Occipital lobe (tissue), 2 donors: Measurements from ENCODE around the gene INTS13. TPM values are rescaled to one million over a fixed set of nuclear protein-coding genes. Genes with fewer than 3 reads are reported as not detected.
"Not testable (repeated sequence)": the region's sequence is repeated elsewhere in the genome, so short reads cannot be mapped to it uniquely, and the experiment has no call there.

ENCODE experiments used
- DNase-seq: peaks from one replicate; lab custom pipeline; 2025; lab: John Stamatoyannopoulos, UW
- total RNA-seq: library from RNA; depleted of rRNA; stranded (reverse); fragments of >200 nt; gene quantifications from one replicate; pipeline ENCODE4 v1.2.3, GENCODE V29; 2014

Gene INTS13, protein sequence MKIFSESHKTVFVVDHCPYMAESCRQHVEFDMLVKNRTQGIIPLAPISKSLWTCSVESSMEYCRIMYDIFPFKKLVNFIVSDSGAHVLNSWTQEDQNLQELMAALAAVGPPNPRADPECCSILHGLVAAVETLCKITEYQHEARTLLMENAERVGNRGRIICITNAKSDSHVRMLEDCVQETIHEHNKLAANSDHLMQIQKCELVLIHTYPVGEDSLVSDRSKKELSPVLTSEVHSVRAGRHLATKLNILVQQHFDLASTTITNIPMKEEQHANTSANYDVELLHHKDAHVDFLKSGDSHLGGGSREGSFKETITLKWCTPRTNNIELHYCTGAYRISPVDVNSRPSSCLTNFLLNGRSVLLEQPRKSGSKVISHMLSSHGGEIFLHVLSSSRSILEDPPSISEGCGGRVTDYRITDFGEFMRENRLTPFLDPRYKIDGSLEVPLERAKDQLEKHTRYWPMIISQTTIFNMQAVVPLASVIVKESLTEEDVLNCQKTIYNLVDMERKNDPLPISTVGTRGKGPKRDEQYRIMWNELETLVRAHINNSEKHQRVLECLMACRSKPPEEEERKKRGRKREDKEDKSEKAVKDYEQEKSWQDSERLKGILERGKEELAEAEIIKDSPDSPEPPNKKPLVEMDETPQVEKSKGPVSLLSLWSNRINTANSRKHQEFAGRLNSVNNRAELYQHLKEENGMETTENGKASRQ
- total RNA-seq: 29.0 TPM

DNA sequence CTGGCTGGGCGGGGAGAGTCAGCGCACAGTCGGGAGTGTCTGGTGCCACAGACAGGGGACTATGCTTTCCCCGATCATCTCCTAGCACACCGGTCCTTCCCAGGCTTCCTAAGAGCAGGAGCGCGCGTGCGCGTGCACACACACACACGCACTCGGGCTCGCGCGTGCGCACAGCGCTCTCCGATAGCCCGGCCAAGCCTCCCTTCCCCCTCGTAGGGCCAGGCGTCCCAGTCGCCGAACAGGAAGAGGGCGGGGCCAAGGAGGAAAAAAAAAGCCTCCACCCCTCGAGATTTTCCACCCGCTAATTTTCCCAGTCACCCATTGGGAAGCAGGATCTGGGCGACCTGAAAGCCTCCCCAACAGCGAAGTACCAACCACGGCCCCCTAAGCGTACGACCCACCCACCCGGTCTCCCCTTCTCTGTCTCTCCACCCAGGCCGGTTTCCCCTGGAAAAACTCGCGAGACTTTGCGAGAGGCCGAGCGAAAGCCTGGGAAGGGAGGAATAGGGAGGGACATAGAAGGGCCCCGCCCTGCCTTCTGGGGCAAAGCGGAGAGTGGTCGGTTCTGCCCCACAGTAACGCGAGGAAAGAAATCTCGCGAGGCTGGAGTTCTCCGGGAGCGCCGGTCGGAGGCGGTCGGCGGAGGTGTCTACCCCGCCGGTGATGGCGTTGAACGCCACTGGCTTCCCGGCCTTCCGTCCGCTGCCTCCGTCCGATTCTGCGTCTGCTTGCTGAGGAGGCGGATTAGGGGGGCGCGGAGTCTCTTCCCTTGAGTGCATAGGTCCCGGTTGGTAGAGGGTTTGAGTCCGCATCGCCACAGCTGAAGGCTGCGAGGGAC lies at the start of gene INTS13, which contains the start of gene FGFR1OP2:
TSS of gene INTS13 (minus strand) at position 119 of the 838 bp plus-strand sequence. CDS start 1,178 bp downstream, outside the sequence.
TSS of gene FGFR1OP2 (plus strand) at position 608 of the 838 bp plus-strand sequence. CDS start 15,689 bp downstream, outside the sequence.
- DNase-seq: peak; percentile 97

DNA sequence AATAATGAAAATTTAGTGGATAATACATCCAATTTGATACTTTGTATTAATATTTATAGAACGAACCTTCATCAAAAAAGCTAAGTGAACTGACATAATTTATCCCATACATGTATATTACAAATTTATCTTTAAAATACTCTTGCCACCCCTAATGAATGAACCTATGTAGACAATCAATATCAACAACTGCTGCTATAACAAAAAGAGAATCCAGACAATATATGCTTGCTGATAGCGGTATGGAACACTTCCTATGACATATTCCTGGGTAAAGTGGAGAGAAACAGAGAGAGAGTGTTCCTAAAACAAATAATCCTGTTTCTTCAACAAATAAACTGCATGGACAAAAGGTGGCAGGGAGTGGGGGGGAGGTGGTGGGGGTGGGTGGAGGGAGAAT lies 45.1 kb upstream of the INTS13 start:
- no peak for DNase-seq

DNA sequence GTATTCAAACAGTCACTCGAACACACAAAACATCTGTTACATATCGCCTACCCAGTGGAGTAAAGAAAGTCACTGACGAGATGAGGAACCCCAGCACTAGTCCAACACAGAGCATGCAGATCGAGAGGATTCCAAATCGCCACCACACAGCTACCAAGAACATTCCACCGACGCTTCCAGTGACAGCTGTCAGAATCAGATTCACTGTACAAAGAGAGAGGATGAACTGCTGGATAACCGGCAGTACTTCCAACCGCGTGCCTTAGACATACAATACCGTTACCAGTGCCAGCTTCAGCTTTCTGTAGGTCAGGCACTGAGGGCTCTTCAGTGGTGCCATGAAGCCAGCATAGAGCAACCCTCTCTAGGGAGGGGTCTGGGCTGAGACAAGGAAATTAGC lies 42.0 kb upstream of the INTS13 start:
- no peak for DNase-seq

DNA sequence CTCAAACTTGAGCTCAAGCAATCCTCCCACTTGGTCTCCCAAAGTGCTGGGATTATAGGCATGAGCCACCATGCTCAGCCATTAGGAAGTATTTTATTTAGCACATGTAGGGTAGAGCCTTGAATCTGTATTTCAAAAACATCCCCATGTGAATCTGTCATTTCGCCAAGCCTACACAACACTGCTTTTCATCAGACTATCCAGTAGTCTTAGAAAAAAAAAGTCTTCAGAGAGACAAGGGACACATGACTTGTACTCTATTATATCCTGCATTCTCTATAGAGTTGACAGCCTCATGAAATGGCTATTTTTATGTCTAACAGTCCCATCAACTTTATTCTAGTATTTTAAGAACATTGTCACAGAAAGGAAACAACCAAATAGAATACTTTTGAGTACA lies 41.0 kb upstream of the INTS13 start:
- no peak for DNase-seq

DNA sequence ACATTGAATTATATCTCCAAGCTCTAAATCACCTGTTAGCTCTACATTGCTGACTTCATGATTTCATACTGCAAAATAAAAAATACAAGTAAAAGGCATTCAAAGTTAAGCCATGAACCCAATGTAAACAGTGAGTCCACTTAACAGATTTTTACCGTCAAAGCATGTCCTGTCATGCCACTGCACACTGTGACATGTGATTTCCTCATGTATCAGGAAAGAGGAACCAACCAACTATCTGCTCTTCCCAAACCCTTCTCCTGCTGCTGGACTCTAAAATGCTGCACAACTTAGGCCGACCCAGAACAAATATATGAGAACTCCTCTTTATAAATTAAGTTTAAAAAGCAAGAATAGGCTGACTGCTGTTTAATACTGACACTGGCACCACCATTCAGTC lies 38.9 kb upstream of the INTS13 start:
- no peak for DNase-seq

DNA sequence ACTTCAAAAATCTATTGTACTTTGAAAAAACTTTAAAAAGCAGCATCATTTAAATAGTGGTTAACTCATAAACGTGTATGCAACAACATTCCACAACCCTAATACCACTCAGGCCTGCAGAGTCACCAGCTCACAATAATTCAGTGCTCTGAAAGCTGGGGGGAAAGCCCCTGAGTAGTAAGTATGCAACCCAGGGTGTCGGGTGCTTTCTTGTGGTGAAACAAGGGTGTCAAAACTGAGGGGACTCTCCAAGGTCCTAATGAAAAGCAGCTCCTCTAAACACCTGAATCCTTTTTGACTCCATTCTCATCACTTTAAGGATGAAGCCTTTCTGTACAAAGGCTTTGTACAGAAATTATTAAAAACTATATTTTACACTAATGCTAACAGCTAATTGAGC lies 34.2 kb upstream of the INTS13 start:
- DNase-seq: no peak

GRCh38 chr12:26970136-26970535 lies 32.4 kb upstream of the INTS13 start:
- no peak for DNase-seq

- DNase-seq: no peak
These were observed 29.1 kb upstream of the INTS13 start for GRCh38 chr12:26966842-26967241.

DNA sequence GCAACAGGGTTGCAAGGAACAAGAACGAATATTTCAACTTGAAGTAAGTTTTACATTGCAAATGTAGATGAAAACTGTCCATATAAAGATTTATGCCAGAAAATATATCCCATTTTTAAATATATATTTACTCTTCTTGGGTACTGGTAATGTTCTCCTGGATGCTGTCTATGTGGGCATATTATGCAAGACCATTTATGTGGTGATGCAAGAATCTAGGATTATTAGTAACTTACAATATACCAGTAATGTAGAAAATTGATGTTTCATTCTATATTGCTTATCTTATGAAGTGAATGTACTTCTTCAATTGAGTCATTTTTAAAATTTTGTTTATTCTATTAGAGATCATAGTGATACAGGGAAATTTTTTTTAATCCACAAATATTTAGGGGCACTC lies 25.6 kb upstream of the INTS13 start:
- DNase-seq: no peak

DNA sequence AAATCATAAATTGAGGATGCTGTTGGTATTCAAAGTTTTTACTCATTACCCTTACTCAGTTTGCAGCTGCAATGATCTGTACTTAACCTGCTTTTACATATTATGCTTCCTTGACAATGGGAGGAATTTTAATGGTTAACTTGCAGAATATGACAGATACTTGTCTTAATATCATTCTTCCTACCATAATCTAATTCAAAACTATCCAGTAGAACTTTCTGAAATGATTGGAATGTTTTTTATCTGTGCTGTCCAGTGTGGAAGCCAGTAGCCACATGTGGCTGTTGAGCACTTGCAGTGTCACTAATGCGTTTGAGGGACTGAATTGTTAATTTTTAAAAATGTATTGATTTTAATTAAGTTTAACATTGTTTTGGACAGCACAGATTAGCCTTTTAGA lies 24.0 kb upstream of the INTS13 start:
- DNase-seq: no peak

DNA sequence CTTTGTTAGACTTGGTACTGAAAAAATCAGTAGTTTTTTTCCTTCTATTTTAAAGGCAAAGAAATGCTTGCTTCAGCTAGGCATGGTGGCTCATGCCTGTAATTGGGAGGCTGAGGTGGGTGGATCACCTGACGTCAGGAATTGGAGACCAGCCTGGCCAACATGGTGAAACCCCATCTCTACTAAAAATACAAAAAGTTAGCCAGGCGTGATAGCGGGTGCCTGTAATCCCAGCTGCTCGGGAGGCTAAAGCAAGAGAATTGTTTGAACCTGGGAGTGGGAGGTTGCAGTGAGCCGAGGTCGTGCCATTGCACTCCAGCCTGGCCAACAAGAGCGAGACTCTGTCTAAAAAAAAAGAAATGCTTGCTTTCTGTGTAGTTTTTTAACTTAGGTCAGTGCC lies 23.6 kb upstream of the INTS13 start:
- DNase-seq: not testable (repeated sequence)

GRCh38 chr12:26954027-26954426 lies 16.2 kb upstream of the INTS13 start:
- no peak for DNase-seq

DNA sequence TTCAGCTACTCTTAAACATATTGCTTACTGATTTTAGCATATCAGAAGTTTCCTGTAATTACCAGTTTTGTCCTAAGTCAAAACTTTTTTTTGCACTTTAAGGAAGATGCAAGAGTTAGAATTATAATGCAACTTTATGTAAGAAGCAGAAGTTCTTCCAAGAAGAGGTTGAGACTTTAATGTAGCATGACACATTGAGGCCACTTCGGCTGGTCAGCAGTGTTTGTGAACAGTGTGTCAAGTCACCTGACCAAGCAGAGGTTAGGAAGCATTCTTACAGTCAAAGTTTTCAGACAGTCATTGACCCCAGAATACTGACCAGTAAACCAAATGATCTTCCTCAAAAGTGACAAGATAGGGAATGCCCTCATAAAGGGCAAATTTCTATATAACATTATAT lies 15.7 kb upstream of the INTS13 start:
- no peak for DNase-seq

- DNase-seq: no peak
These were observed 10.5 kb upstream of the INTS13 start for GRCh38 chr12:26948309-26948708.

GRCh38 chr12:26941215-26941594 lies 3.4 kb upstream of the INTS13 start:
- DNase-seq: no peak

GRCh38 chr12:26940516-26941214 lies 2.9 kb upstream of the INTS13 start:
- no peak for DNase-seq

- DNase-seq: no peak
These were observed 2.2 kb upstream of the INTS13 start for GRCh38 chr12:26939953-26940352.

DNA sequence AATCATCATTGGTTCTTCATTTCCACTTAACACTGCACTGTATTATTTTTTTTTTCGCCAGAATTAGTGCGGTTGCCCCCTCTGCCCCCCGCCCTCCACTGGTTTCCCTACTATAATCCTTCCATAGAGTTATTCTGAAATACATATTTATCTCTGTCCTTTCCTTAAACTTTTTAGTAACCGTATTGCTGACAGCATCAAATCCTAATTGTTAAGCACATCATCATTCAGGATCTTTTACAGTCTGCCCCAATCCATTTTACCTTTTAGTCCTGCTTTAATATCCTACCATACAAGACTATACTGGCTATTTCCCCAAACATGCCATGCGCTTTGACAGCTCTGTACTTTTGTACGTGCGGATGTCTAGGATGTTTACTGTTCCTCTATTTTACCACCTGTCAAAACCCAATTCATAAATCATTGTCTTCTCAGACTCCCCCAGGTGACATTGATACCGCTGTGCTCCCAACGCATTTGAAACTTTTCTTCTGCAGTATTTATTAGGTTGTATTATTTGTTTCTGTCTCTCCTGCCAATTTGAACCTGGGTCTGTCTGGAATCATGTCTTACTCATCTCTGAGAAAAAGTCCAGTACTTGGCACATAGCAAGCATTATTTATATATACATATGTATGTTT lies 1.5 kb upstream of the INTS13 start:
- DNase-seq: no peak

GRCh38 chr12:26938701-26939062 lies 901 bp upstream of the INTS13 start:
- no peak for DNase-seq

DNA sequence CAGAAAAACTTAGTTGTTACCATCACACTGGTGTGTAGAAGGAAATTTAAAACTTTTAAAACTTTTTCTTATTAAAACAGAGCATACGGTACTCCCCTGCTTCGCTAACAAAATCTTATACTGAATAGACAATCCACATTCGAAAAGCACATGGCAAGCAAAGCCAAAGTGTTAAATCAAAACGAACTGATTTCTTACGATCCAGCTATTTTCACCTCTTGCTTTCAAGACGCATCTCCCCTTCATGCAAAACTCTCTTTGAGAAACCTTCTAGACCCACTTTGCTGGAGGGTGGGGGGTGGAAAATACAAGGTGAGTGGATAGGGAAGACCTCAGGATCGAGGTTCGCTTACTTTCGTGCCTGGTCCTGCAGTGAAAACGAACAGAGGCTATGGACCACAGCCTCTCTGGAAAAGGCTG lies 328 bp downstream of the INTS13 start:
- DNase-seq: no peak
